ENCODE measurements around the gene FBRS. TPM values are rescaled to one million over a fixed set of nuclear protein-coding genes. Genes with fewer than 3 reads are reported as not detected.

Gene FBRS
- total and polyA plus RNA-seq, 8 donors, result 19.7 to 185 (median 26.3) TPM

GRCh38 chr16:30710971-30711370, 52.7 kb downstream of the FBRS start:
- peaks cover 0 to 20% (median 2%) of the 10 kb centered on the region in 4 donors for H3K4me1 ChIP-seq
- H3K4me3 ChIP-seq, result no peak overlapping the region
- no peak overlapping the region for H3K27ac ChIP-seq
- intact Hi-C loops (cut with DNase I; ENCODE audit: low total_unique reads), result no loop called here
- TF ChIP-seq CTCF (IDR thresholded peaks at IDR 0.05) (no peak), POLR2AphosphoS5 (IDR thresholded peaks at IDR 0.05) (no peak), EP300 (IDR thresholded peaks at IDR 0.05) (no peak), POLR2A (IDR thresholded peaks at IDR 0.05) (no peak)
- no peak for DNase-seq
- H3K9me3 ChIP-seq, result no peaks in the 10 kb centered on the region
- peaks cover 98 to 100% (median 100%) of the 10 kb centered on the region in 4 donors for H3K36me3 ChIP-seq
- 95 to 100% (median 98%) methylated on average over 4 of the region's 4 CpGs for WGBS, 5 donors
- H3K27me3 ChIP-seq, result no peaks in the 10 kb centered on the region

- DNase-seq, result no peak
- Histone ChIP-seq H3K36me3 (peaks cover 100% of the 10 kb centered on the region in 4 donors), H3K4me1 (peaks cover 0 to 28% (median 2%) of the 10 kb centered on the region in 4 donors), H3K27me3 (no peaks in the 10 kb centered on the region), H3K27ac (no peak overlapping the region), H3K9me3 (no peaks in the 10 kb centered on the region), H3K4me3 (no peak overlapping the region)
- 94 to 100% (median 94%) methylated on average over 1 of the region's 1 CpG for WGBS, 5 donors
- intact Hi-C loops (cut with DNase I; ENCODE audit: low total_unique reads), result no loop called here
- TF ChIP-seq EP300 (IDR thresholded peaks at IDR 0.05) (no peak), POLR2AphosphoS5 (IDR thresholded peaks at IDR 0.05) (no peak), CTCF (IDR thresholded peaks at IDR 0.05) (no peak), POLR2A (IDR thresholded peaks at IDR 0.05) (no peak)
Observed at GRCh38 chr16:30711712-30712111, 53.5 kb downstream of the FBRS start.

- H3K27me3 ChIP-seq, result no peaks in the 10 kb centered on the region
- 79 to 86% (median 85%) methylated on average over 17 of the region's 17 CpGs for WGBS, 5 donors
- DNase-seq, result no peak
- H3K36me3 ChIP-seq, result peaks cover 100% of the 10 kb centered on the region in 4 donors
- peak overlapping the region in 3 of 5 donors; percentile 15 to 64 (median 40) for H3K27ac ChIP-seq
- TF ChIP-seq CTCF (IDR thresholded peaks at IDR 0.05), result no peak
- no peak for TF ChIP-seq POLR2A (IDR thresholded peaks at IDR 0.05)
- no peak for TF ChIP-seq EP300 (IDR thresholded peaks at IDR 0.05)
- TF ChIP-seq POLR2AphosphoS5 (IDR thresholded peaks at IDR 0.05), result no peak
- intact Hi-C loops (cut with DNase I; ENCODE audit: low total_unique reads), result no loop called here
- no peaks in the 10 kb centered on the region for H3K9me3 ChIP-seq
- no peak overlapping the region for H3K4me3 ChIP-seq
- peaks cover 0 to 31% (median 2%) of the 10 kb centered on the region in 4 donors for H3K4me1 ChIP-seq
Observed at GRCh38 chr16:30715750-30716445, 57.7 kb downstream of the FBRS start.

GRCh38 chr16:30720086-30720485, 61.9 kb downstream of the FBRS start:
- no peak overlapping the region for H3K27ac ChIP-seq
- TF ChIP-seq POLR2AphosphoS5 (IDR thresholded peaks at IDR 0.05) (no peak), POLR2A (IDR thresholded peaks at IDR 0.05) (no peak), EP300 (IDR thresholded peaks at IDR 0.05) (no peak), CTCF (IDR thresholded peaks at IDR 0.05) (no peak)
- H3K27me3 ChIP-seq, result no peaks in the 10 kb centered on the region
- no peak overlapping the region for H3K4me3 ChIP-seq
- intact Hi-C loops (cut with DNase I; ENCODE audit: low total_unique reads), result no loop called here
- H3K4me1 ChIP-seq, result peaks cover 0 to 23% (median 0%) of the 10 kb centered on the region in 4 donors
- H3K36me3 ChIP-seq, result peaks cover 100% of the 10 kb centered on the region in 4 donors
- WGBS, 5 donors, result 84 to 92% (median 88%) methylated on average over 11 of the region's 11 CpGs
- no peak for DNase-seq
- H3K9me3 ChIP-seq, result no peaks in the 10 kb centered on the region

Small RNAs within 50 kb of the gene (small RNA-seq; reads per million reads assigned to genes)
- gene AC093249.1 (0 reads per million in 4 donors), gene RNU6-1043P (0 reads per million in 4 donors), gene RNU6-416P (0 reads per million in 4 donors), gene SNORA30 (0.89 to 1.8 (median 1.6) reads per million in 4 donors)

Other genes starting within 250 kb of the FBRS start
- 10 to 100 TPM in 4 of 5 donors, not detected in 1; 15.5 to 47.8 (median 27.1) TPM for gene DCTPP1, start 228.4 kb upstream of the FBRS start, total RNA-seq
- 10 to 100 TPM; 28.0 to 50.2 (median 50.1) TPM for gene DCTPP1, start 228.4 kb upstream of the FBRS start, polyA plus RNA-seq
- 100 to 1,000 TPM in 1 of 5 donors, 10 to 100 TPM in 4; 30.7 to 167 (median 41.4) TPM for gene SEPHS2, start 212.6 kb upstream of the FBRS start, total RNA-seq
- 10 to 100 TPM; 36.8 to 66.1 (median 61.1) TPM for gene SEPHS2, start 212.6 kb upstream of the FBRS start, polyA plus RNA-seq
- gene ITGAL, start 185.7 kb upstream of the FBRS start, total RNA-seq, result 100 to 1,000 TPM in 1 of 5 donors, 10 to 100 TPM in 2, 1 to 10 TPM in 2; 5.8 to 256 (median 11.3) TPM
- 1 to 10 TPM; 1.2 to 4.3 (median 1.2) TPM for gene ITGAL, start 185.7 kb upstream of the FBRS start, polyA plus RNA-seq
- 10 to 100 TPM; 11.9 to 75.0 (median 30.0) TPM for gene ZNF768, start 131.9 kb upstream of the FBRS start, total RNA-seq
- gene ZNF768, start 131.9 kb upstream of the FBRS start, polyA plus RNA-seq, result 10 to 100 TPM; 27.0 to 33.2 (median 32.7) TPM
- 10 to 100 TPM; 10.3 to 18.7 (median 12.9) TPM for gene ZNF747, start 123.6 kb upstream of the FBRS start, total RNA-seq
- gene ZNF747, start 123.6 kb upstream of the FBRS start, polyA plus RNA-seq, result 1 to 10 TPM; 6.2 to 7.8 (median 7.3) TPM
- gene ZNF764, start 100.1 kb upstream of the FBRS start, total RNA-seq, result 100 to 1,000 TPM in 1 of 5 donors, 10 to 100 TPM in 3, 1 to 10 TPM in 1; 3.5 to 107 (median 13.4) TPM
- gene ZNF764, start 100.1 kb upstream of the FBRS start, polyA plus RNA-seq, result 1 to 10 TPM; 3.9 to 7.8 (median 6.8) TPM
- 100 to 1,000 TPM in 1 of 5 donors, 10 to 100 TPM in 3, 1 to 10 TPM in 1; 9.4 to 123 (median 18.3) TPM for gene ZNF688, start 86.7 kb upstream of the FBRS start, total RNA-seq
- 10 to 100 TPM; 25.2 to 26.1 (median 25.3) TPM for gene ZNF688, start 86.7 kb upstream of the FBRS start, polyA plus RNA-seq
- gene ZNF785, start 72.7 kb upstream of the FBRS start, total RNA-seq, result 10 to 100 TPM in 3 of 5 donors, 1 to 10 TPM in 2; 7.8 to 49.0 (median 10.3) TPM
- 1 to 10 TPM; 3.8 to 5.4 (median 4.6) TPM for gene ZNF785, start 72.7 kb upstream of the FBRS start, polyA plus RNA-seq
- 10 to 100 TPM in 2 of 5 donors, 1 to 10 TPM in 2, under 1 TPM in 1; 0.58 to 86.4 (median 7.1) TPM for gene ZNF689, start 48.0 kb upstream of the FBRS start, total RNA-seq
- 1 to 10 TPM; 2.0 to 4.4 (median 3.1) TPM for gene ZNF689, start 48.0 kb upstream of the FBRS start, polyA plus RNA-seq
- 100 to 1,000 TPM in 2 of 5 donors, 10 to 100 TPM in 2, 1 to 10 TPM in 1; 9.0 to 123 (median 93.9) TPM for gene PRR14, start 7.5 kb upstream of the FBRS start, total RNA-seq
- gene PRR14, start 7.5 kb upstream of the FBRS start, polyA plus RNA-seq, result 10 to 100 TPM; 69.8 to 79.7 (median 79.6) TPM
- gene SRCAP, start 40.7 kb downstream of the FBRS start, total RNA-seq, result 10 to 100 TPM; 23.3 to 70.1 (median 56.8) TPM
- gene SRCAP, start 40.7 kb downstream of the FBRS start, polyA plus RNA-seq, result 10 to 100 TPM in 1 of 3 donors, 1 to 10 TPM in 2; 1.2 to 12.1 (median 4.4) TPM
- 100 to 1,000 TPM in 1 of 5 donors, 10 to 100 TPM in 4; 18.2 to 104 (median 28.0) TPM for gene PHKG2, start 90.0 kb downstream of the FBRS start, total RNA-seq
- gene PHKG2, start 90.0 kb downstream of the FBRS start, polyA plus RNA-seq, result 10 to 100 TPM; 29.3 to 41.5 (median 35.6) TPM
- gene CFAP119, start 103.6 kb downstream of the FBRS start, total RNA-seq, result 10 to 100 TPM in 2 of 5 donors, 1 to 10 TPM in 1, not detected in 2; 2.0 to 71.2 (median 13.9) TPM
- gene CFAP119, start 103.6 kb downstream of the FBRS start, polyA plus RNA-seq, result 10 to 100 TPM in 1 of 3 donors, 1 to 10 TPM in 2; 8.9 to 11.4 (median 9.4) TPM
- gene RNF40, start 103.9 kb downstream of the FBRS start, total RNA-seq, result 100 to 1,000 TPM in 1 of 5 donors, 10 to 100 TPM in 4; 17.5 to 155 (median 55.1) TPM
- gene RNF40, start 103.9 kb downstream of the FBRS start, polyA plus RNA-seq, result 10 to 100 TPM; 43.7 to 57.0 (median 53.9) TPM
- 10 to 100 TPM; 10.7 to 21.3 (median 18.3) TPM for gene ZNF629, start 128.8 kb downstream of the FBRS start, total RNA-seq
- 1 to 10 TPM; 4.4 to 5.9 (median 4.9) TPM for gene ZNF629, start 128.8 kb downstream of the FBRS start, polyA plus RNA-seq
- gene BCL7C, start 235.6 kb downstream of the FBRS start, total RNA-seq, result 10 to 100 TPM; 12.2 to 44.6 (median 21.6) TPM
- 10 to 100 TPM; 39.5 to 58.2 (median 48.4) TPM for gene BCL7C, start 235.6 kb downstream of the FBRS start, polyA plus RNA-seq
- gene CTF1, start 238.2 kb downstream of the FBRS start, total RNA-seq, result 1 to 10 TPM in 1 of 5 donors, under 1 TPM in 2, not detected in 2; 0.29 to 2.3 (median 0.55) TPM
- 1 to 10 TPM; 2.1 to 4.5 (median 2.9) TPM for gene CTF1, start 238.2 kb downstream of the FBRS start, polyA plus RNA-seq